HepG2 (cell line): ENCODE measurements around the gene SLC25A18. TPM values are rescaled to one million over a fixed set of nuclear protein-coding genes. Genes with fewer than 3 reads are reported as not detected.
A peak's percentile ranks its signal among the peaks of the same experiment; 100 is the strongest.

Source experiments
- ARNT2 ChIP-seq: sonication (generic); formaldehyde crosslinking; IDR thresholded peaks from 2 replicates; pipeline ENCODE4 v1.8.0; 2022; ENCODE audit warnings: mild to moderate bottlenecking, low read depth, missing genetic modification reagents, moderate library complexity
- CBX5 ChIP-seq: sonication (generic); formaldehyde crosslinking; IDR thresholded peaks from 2 replicates; pipeline ENCODE4 v1.4.0; 2020; ENCODE audit warnings: missing genetic modification reagents, borderline replicate concordance
- CSRNP1 ChIP-seq: sonication (generic); formaldehyde crosslinking; IDR thresholded peaks from 2 replicates; pipeline ENCODE4 v1.8.1; 2023; ENCODE audit warnings: mild to moderate bottlenecking, missing genetic modification reagents
- HNRNPUL1 ChIP-seq: fragments of 200-400 bp; formaldehyde crosslinking; IDR thresholded peaks from 2 replicates; pipeline ENCODE4 v1.6.1; 2017; ENCODE audit warnings: low read depth, mild to moderate bottlenecking, low read length, moderate library complexity
- KDM5A ChIP-seq: fragments of 200-600 bp; sonication (generic); IDR thresholded peaks from 2 replicates; pipeline ENCODE4 v1.7.0; 2018; ENCODE audit warnings: antibody characterized with exemption, mild to moderate bottlenecking, low read length, borderline replicate concordance
- KDM6A ChIP-seq: IDR thresholded peaks from 2 replicates; pipeline ENCODE4 v1.6.1; 2016; ENCODE audit warnings: low read depth
- NRL ChIP-seq: sonication (generic); formaldehyde crosslinking; IDR thresholded peaks from 2 replicates; pipeline ENCODE4 v1.5.0; 2020; ENCODE audit warnings: missing genetic modification reagents, mild to moderate bottlenecking, moderate library complexity, borderline replicate concordance
- PHF5A ChIP-seq: IDR thresholded peaks from one replicate; pipeline ENCODE4 v1.6.1; 2018; ENCODE audit warnings: low read depth, missing genetic modification reagents; ENCODE audit not compliant: unreplicated experiment
- SALL2 ChIP-seq: sonication (generic); formaldehyde crosslinking; IDR thresholded peaks from 2 replicates; pipeline ENCODE4 v1.8.1; 2023; ENCODE audit warnings: mild to moderate bottlenecking, missing genetic modification reagents, inconsistent platforms
- SP1 ChIP-seq, 2 experiments: fragments of 450-650 bp in 1 of 2; sonication (generic) in 1 of 2; formaldehyde crosslinking in 1 of 2; IDR thresholded peaks; 2 replicates each; pipeline versions ENCODE4 v1.4.0 to v1.6.1; 2016 to 2020; ENCODE audit warnings: missing genetic modification reagents in 1 of 2
- STAG1 ChIP-seq: sonication (generic); formaldehyde crosslinking; IDR thresholded peaks from 2 replicates; pipeline ENCODE4 v1.4.0; 2020; ENCODE audit warnings: missing genetic modification reagents
- TMF1 ChIP-seq: sonication (generic); formaldehyde crosslinking; IDR thresholded peaks from 2 replicates; pipeline ENCODE4 v1.8.1; 2022; ENCODE audit warnings: low read depth, missing genetic modification reagents
- YY1 ChIP-seq: IDR thresholded peaks from 2 replicates; pipeline ENCODE4 v1.6.1; 2011; ENCODE audit warnings: low read length, low read depth, moderate library complexity, mild to moderate bottlenecking; ENCODE audit not compliant: insufficient read depth, insufficient replicate concordance
- ZBTB37 ChIP-seq: sonication (generic); formaldehyde crosslinking; IDR thresholded peaks from 2 replicates; pipeline ENCODE4 v1.4.0; 2020; ENCODE audit warnings: mild to moderate bottlenecking, missing genetic modification reagents
- ZIK1 ChIP-seq: sonication (generic); formaldehyde crosslinking; IDR thresholded peaks from 2 replicates; pipeline ENCODE4 v1.5.0; 2020; ENCODE audit warnings: mild to moderate bottlenecking, low read depth, missing genetic modification reagents, borderline replicate concordance
- ZNF550 ChIP-seq: sonication (generic); formaldehyde crosslinking; IDR thresholded peaks from 2 replicates; pipeline ENCODE4 v1.4.0; 2020; ENCODE audit warnings: mild to moderate bottlenecking, missing genetic modification reagents, borderline replicate concordance
- ZNF564 ChIP-seq: sonication (generic); formaldehyde crosslinking; IDR thresholded peaks from 2 replicates; pipeline ENCODE4 v1.8.1; 2023; ENCODE audit warnings: mild to moderate bottlenecking, missing genetic modification reagents
- ZNF615 ChIP-seq: sonication (generic); formaldehyde crosslinking; IDR thresholded peaks from 2 replicates; pipeline ENCODE4 v1.5.0; 2020; ENCODE audit warnings: mild to moderate bottlenecking, missing genetic modification reagents, borderline replicate concordance
- polyA plus RNA-seq, 8 experiments: library from polyadenylated mRNA; depleted of rRNA in 3 of 8; stranded (reverse) in 7 of 8; unstranded in 1 of 8; fragments of >200 nt; fragmentation: Illumina TruSeq in 4 of 8; extraction: Trizol in 4 of 8; gene quantifications; 2 replicates each; pipeline versions ENCODE4 v1.2.1 to v1.2.3, GENCODE V29; 2011 to 2016; ENCODE audit warnings: low read depth in 4 of 8, missing spikeins in 1 of 8, mixed read lengths in 1 of 8; ENCODE audit not compliant: insufficient read depth in 1 of 8
- total RNA-seq, 5 experiments: library from RNA; depleted of rRNA; stranded (reverse); fragments of >200 nt; fragmentation: Illumina TruSeq; extraction: Trizol; gene quantifications; 2 replicates each; pipeline ENCODE4 v1.2.3, GENCODE V29; 2016; ENCODE audit warnings: low read depth in 1 of 5
- TF ChIP-seq, protein P1 (sequence below): sonication (generic); formaldehyde crosslinking; IDR thresholded peaks from 2 replicates; pipeline ENCODE4 v1.8.1; 2023; ENCODE audit warnings: mild to moderate bottlenecking, missing genetic modification reagents, borderline replicate concordance
- TF ChIP-seq, protein P2 (sequence below): sonication (generic); formaldehyde crosslinking; conservative IDR thresholded peaks from 2 replicates; pipeline ENCODE4 v1.4.0; 2020; ENCODE audit warnings: missing genetic modification reagents
- TF ChIP-seq, protein P3 (sequence below): sonication (generic); formaldehyde crosslinking; IDR thresholded peaks from 2 replicates; pipeline ENCODE4 v1.4.0; 2020; ENCODE audit warnings: missing genetic modification reagents, mild to moderate bottlenecking, borderline replicate concordance

SLC25A18 gene
- total and polyA plus RNA-seq, 2 of the 13 experiments (the other 11 are each of a cell fraction or from before 2014, with no cell fraction given), result 0.28 to 0.75 TPM

DNA sequence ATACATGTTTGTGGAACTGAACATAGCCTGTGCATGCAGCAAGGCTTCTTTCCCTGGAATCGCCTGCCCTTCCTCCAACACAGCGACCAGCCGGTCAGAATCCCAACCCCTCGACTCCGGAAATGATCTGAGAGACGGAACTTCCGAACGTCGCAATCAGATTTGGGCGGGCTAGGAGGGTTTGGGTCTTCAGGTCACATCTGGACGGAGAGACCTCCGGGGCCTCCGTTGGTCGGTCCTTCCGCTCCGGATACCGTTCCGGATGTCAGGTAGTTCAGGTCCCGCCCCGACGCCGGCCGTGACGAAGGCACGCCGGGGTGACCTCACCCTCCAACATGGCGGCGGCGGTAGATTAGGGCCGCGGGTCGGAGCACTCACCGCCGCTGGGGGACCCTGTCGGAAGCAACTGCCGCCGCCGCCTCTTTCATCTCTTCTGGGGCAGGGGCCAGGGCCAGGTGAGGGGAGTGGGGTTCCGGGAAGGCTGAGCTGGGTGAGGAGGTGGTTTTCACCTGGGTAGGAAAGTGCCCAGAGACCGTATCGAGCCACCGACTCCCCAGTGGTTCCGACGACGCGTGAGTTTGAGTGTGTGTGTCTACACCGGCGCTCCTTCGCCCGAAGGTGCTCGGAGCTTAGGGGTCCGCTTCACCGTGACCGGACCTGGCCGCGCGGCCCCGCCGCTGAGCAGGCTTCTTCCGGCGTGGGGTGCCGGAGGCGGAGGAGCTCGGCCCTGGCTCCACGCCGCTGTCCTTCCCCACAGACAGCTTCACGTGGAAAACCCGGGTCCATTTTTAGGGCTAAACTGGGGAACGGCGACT is 75.3 kb downstream of the SLC25A18 start, which contains the start of gene BCL2L13 (continued):
- TF ChIP-seq ZBTB37, result no peak; the same call in 1 of the 2 replicates
- no peak for TF ChIP-seq SP1 (IDR thresholded peaks at IDR 0.05)
- TF ChIP-seq SP1 (CRISPR knock-in tag; IDR thresholded peaks at IDR 0.05), result peak; percentile 71
- TF ChIP-seq, protein P1, sequence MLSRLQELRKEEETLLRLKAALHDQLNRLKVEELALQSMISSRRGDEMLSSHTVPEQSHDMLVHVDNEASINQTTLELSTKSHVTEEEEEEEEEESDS, result no peak
- TF ChIP-seq PHF5A (CRISPR knock-in tag), result no peak
- TF ChIP-seq ARNT2 (CRISPR knock-in tag), result peak; percentile 63; the same call in 1 of the 2 replicates
- TF ChIP-seq, protein P2, sequence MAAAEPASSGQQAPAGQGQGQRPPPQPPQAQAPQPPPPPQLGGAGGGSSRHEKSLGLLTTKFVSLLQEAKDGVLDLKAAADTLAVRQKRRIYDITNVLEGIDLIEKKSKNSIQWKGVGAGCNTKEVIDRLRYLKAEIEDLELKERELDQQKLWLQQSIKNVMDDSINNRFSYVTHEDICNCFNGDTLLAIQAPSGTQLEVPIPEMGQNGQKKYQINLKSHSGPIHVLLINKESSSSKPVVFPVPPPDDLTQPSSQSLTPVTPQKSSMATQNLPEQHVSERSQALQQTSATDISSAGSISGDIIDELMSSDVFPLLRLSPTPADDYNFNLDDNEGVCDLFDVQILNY (CRISPR knock-in tag), result no peak
- TF ChIP-seq ZNF564, result 0 out of 2 replicates have a peak, but pooled peaks have one; percentile 59
- TF ChIP-seq YY1, result peak; percentile 97
- TF ChIP-seq TMF1, result no peak; the same call in 1 of the 2 replicates
- no peak for TF ChIP-seq STAG1 (CRISPR knock-in tag)
- TF ChIP-seq SALL2 (CRISPR knock-in tag), result no peak; the same call in 1 of the 2 replicates
- TF ChIP-seq CBX5 (CRISPR knock-in tag), result no peak; the same call in 1 of the 2 replicates
- no peak for TF ChIP-seq ZNF615 (CRISPR knock-in tag)
- no peak for TF ChIP-seq ZIK1 (CRISPR knock-in tag)
- no peak for TF ChIP-seq KDM6A (CRISPR knock-in tag)
- no peak for TF ChIP-seq HNRNPUL1
- TF ChIP-seq ZNF550 (CRISPR knock-in tag), result no peak
- TF ChIP-seq, protein P3, sequence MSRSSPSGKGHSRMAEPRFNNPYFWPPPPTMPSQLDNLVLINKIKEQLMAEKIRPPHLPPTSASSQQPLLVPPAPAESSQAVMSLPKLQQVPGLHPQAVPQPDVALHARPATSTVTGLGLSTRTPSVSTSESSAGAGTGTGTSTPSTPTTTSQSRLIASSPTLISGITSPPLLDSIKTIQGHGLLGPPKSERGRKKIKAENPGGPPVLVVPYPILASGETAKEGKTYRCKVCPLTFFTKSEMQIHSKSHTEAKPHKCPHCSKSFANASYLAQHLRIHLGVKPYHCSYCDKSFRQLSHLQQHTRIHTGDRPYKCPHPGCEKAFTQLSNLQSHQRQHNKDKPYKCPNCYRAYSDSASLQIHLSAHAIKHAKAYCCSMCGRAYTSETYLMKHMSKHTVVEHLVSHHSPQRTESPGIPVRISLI (CRISPR knock-in tag), result no peak
- TF ChIP-seq NRL (CRISPR knock-in tag), result peak; percentile 87; the same call in 1 of the 2 replicates
- no peak; the same call in 1 of the 2 replicates for TF ChIP-seq KDM5A
- peak; percentile 61; the same call in 1 of the 2 replicates for TF ChIP-seq CSRNP1 (CRISPR knock-in tag)
